Measurements from ENCODE around the gene PHACTR1.

- TF ChIP-seq POLR2A (IDR thresholded peaks at IDR 0.05) (no peak), CTCF (IDR thresholded peaks at IDR 0.05) (no peak)
Observed at GRCh38 chr6:12961761-12962160, 245.2 kb downstream of the PHACTR1 start.

All from lower leg skin (tissue), 3 donors.